ENCODE measurements around the gene C1QTNF8.

DNA sequence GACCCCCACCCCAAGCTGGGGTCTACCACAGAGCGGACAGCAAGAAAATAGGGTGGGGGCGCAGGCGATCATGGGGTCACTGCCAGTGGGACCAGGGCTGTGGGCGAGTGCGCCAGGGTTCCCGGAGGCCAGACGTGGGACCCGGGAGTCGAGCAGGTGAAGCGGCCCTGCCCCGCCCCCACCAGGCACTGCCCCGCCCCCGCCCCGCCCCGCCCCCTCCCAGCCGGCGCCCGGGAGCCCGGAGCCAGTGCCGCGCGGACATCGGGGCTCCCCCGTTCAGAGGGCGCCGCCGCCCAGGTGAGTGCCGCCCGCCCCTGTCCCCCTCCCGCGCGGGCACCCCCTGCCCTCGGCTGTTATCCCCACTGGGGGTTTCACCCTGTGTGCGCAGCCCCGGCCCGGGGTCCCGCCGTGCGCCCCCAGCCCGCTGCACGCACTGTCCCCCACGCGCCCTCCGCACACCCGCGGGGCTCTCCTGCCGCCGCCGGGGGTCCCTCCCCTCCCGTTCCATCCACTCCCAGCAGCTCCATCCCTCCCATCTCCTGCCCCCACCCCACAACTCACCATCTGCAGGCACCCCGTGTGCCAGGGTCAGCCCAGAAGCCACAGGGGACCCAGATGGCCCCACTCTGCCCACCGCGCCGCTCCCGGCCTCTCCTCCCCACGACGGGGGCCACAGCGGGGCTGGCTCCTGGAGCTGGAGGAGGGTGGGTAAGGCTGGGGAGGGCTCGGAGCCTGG lies 23.4 kb downstream of the C1QTNF8 start, which contains the start of gene SSTR5:
- TF ChIP-seq, protein P1, sequence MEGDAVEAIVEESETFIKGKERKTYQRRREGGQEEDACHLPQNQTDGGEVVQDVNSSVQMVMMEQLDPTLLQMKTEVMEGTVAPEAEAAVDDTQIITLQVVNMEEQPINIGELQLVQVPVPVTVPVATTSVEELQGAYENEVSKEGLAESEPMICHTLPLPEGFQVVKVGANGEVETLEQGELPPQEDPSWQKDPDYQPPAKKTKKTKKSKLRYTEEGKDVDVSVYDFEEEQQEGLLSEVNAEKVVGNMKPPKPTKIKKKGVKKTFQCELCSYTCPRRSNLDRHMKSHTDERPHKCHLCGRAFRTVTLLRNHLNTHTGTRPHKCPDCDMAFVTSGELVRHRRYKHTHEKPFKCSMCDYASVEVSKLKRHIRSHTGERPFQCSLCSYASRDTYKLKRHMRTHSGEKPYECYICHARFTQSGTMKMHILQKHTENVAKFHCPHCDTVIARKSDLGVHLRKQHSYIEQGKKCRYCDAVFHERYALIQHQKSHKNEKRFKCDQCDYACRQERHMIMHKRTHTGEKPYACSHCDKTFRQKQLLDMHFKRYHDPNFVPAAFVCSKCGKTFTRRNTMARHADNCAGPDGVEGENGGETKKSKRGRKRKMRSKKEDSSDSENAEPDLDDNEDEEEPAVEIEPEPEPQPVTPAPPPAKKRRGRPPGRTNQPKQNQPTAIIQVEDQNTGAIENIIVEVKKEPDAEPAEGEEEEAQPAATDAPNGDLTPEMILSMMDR (conservative IDR thresholded peaks at IDR 0.05 in 1 of 2, IDR thresholded peaks at IDR 0.05 in 1 of 2; ENCODE audit: extremely low read depth in 1 of 2, insufficient read depth in 1 of 2, low read depth in 1 of 2, low read length in 2 of 2): no peak
- no peak for TF ChIP-seq EZH2 (IDR thresholded peaks at IDR 0.05; ENCODE audit: borderline replicate concordance, low read length)

Measured in mammary epithelial cell (primary cell).